Smooth muscle cell of the coronary artery (primary cell): ENCODE measurements around the gene RAB18. TPM values are rescaled to one million over a fixed set of nuclear protein-coding genes. Genes with fewer than 3 reads are reported as not detected.

Experiments
- total RNA-seq: library from RNA; depleted of rRNA; stranded (reverse); fragments of >200 nt; gene quantifications from 2 replicates; pipeline ENCODE4 v1.2.3, GENCODE V29; 2014; ENCODE audit warnings: low replicate concordance

Gene RAB18
- 38.8 and 42.7 TPM in 2 replicates for total RNA-seq

GRCh38 chr10:27504007-27504807 is at the start of gene RAB18:
Gene RAB18, plus strand, starts transcription at chr10:27504304. Its CDS starts 66 bp downstream, at chr10:27504370.

Other genes with a start within 250 kb of the RAB18 start
- gene MKX, start 241.5 kb downstream of the RAB18 start, total RNA-seq = 0.08 and 0.94 TPM in 2 replicates